Left renal pelvis (tissue), 4 donors: ENCODE measurements around the gene CARS1. TPM values are rescaled to one million over a fixed set of nuclear protein-coding genes. Genes with fewer than 3 reads are reported as not detected.
"Not testable (repeated sequence)": the region's sequence is repeated elsewhere in the genome, so short reads cannot be mapped to it uniquely, and the experiment has no call there.

Experiments
- DNase-seq, 4 donors: peaks; one replicate each; pipeline ENCODE4 v3.0.0-alpha.2; 2013; ENCODE audit warnings: low read depth in 4 of 4, low spot score in 3 of 4
- polyA plus RNA-seq, 4 donors: library from polyadenylated mRNA; unstranded; fragments of 120-200 nt; gene quantifications; one replicate each; pipeline ENCODE4 v1.2.1, GENCODE V29; 2013; ENCODE audit not compliant: insufficient read length in 4 of 4

Gene CARS1
- polyA plus RNA-seq, 4 donors = 23.5 to 29.0 (median 24.3) TPM

DNA sequence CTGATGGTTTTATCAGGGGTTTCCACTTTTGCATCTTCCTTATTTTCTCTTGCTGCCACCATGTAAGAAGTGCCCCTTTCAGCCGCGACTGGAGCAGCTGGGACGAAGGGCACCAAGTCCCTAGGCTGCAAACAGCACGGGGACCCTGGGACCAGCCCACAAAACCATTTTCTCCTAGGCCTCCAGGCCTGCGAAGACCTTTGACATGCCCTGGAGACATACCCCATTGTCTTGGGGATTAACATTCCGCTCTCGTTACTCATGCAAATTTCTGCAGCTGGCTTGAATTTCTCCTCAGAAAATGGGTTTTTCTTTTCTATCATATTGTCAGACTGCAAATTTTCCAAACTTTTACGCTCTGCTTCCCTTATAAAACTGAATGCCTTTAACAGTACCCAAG is 6.7 kb upstream of the CARS1 start:
- not testable (repeated sequence) for DNase-seq

DNA sequence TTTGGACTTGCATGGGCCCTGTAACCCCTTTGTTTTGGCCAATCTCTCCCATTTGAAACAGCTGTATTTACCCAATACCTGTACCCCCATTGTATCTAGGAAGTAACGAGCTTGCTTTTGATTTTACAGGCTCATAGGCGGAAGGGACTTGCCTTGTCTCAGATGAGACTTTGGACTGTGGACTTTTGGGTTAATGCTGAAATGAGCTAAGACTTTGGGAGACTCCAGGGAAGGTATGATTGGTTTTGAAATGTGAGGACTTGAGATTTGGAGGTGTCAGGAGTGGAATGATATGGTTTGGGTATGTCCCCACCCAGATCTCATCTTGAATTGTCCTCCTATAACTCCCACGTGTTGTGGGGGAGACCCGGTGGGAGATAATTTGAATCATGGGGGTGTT is 6.2 kb upstream of the CARS1 start:
- not testable (repeated sequence) for DNase-seq

DNA sequence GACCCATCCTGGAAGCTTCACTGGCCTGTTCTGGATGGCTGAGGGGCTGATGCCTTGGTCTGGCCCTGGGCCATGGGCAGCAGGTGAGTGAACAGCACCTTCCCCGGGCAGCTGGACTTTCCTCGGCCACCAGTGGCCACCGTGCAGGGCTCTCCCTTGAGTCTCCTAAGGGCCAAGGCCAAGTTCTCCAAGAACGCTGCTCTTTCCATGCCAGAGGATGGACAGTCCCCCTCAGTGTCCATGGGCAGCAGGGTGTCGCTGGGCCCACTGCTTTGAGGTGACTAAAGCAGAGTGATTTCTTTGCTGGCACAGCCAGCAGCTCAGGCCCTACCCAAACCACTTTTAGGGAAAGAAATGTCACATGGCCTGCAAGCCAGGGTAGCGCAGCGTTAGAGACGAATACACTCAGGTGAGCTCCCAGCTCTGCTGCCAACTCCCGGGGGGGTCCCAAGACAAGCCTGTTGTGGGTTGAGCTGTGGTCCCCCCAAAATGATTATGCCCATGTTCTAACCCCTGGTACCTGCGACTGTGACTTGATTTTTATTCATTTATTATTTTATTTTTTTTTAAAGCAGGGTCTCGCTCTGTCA is 3.3 kb upstream of the CARS1 start:
- DNase-seq = no peak

DNA sequence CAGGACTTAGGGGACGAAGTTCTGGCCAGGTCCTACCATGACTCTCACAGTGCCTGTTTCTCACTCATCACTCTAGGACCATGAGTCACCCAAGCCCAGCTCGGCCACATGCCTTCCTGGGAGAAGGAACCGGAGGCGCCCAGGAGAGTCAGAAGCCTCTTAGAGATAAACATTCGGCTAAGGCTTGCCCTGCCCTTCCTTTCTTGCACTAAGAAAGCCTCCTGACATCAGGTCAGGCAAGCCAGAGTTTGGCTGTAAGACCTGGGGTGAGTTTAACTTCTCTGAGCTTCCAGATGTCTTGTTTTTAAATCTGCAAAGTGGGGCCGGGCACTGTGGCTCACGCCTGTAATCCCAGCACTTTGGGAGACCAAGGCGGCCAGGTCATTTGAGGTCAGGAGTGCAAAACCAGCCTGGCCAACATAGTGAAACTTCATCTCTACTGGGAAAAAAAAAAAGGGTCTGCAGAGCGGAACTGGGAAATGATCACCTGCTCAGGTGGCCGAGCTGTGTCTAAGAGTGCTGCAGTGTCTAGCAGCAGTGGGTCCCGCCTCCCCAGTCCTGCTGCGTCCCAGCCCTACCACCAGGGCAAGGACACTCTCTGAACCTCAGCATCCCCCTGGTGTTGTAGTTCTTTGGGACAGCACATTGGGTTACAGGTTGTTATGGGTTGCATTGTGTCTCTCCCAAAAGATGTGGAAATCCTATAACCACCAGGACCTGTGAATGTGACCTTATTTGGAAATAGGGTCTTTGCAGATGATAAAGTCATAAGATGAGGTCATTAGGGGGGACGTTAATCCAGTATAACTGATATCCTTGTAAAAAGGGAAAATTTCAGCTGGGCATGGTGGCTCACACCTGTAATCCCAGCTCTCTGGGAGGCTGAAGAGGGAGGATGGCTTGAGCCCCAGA is 1.8 kb upstream of the CARS1 start:
- DNase-seq = no peak

DNA sequence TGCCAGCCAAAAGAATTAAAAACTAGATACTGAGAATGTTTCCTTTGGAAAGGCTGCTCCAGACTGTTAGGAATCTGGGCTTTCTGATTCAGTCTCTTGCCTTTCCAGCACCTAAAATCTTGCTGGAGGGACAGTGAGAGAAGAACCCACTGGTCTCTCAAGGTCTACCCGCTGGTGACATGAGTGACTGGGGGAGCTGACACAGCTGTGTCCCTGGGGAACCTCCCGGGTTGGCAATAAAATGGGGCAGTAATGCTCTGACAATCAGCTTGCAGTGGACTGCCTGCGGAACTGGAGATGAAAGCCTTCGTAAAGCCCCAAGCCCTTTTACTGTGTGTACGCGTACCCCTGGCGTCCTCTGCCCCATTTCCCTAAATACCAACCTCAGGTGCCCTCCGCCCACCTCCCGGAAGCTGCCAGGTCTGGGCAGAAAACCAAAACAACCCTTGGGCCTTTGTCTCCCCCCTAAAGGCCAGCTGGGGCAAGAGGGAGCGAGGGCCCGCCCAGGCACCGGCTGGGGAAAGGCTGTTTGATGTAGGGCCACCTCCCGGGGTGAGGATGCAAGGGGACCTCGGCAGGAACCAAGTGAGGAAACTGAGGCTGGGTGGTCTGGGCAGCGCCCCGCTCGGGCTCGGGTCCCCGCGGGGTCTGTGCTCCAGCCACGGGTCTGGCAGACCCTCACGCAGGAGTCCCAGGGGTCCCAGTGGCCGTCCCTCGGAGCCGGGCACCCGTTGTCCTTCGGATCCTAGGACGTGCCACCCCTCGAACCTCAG is 741 bp downstream of the CARS1 start:
- DNase-seq = no peak

DNA sequence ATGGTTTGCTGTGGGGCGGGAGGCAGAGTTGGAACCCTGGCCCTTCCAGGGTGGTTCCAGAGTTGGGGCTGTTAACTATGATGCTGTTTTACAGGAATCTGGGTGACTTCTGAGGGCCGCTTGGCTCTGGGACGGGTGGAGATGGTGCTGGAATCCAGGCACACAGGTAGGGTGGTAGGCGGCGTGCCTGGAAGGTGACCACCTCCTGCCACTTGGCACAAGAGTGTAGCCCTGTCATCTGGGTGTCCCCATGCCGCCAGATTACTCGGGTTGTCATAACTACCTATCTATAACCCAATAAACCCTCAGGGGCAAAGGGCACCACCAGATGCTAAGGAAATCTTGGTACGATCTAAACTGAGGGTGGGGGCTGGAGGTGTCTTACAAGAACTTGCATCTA is 1.3 kb downstream of the CARS1 start:
- no peak for DNase-seq

DNA sequence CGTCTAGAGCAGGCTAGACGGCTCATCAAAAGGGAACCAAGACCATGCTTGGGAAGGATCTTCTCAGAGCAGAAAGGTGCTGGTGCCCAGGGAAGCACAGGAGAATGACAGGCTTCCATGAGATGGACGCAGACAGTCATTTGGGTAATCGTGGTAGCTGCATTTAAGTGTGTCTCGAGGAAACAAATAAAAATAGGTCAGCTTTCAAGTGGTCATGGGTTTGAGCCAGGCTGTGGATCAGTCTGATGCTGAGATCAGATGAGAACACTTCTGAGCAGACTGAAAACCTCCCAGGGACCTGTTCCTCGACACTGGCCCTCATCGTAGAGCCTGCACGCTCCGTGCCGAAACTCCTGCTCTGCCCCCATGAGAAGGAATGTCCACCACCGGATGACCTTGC is 4.7 kb downstream of the CARS1 start:
- no peak for DNase-seq

DNA sequence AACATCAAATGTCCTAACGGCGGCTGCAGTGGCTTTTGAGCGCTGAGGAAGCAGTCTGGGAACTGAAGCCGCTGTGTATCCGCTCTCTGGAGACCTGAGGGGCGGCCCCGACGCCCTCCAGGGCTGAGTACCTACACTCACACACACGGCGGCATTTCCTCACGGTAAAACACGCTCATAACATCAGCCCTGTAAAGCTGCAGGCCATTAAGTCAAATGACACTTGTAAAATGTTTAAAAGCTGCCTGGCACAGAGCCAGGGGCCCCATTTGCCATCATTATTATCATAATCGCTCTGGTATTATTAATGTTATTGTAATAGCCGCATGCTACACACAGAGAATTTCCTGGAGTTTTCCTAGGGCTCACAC is 5.1 kb downstream of the CARS1 start:
- no peak for DNase-seq

DNA sequence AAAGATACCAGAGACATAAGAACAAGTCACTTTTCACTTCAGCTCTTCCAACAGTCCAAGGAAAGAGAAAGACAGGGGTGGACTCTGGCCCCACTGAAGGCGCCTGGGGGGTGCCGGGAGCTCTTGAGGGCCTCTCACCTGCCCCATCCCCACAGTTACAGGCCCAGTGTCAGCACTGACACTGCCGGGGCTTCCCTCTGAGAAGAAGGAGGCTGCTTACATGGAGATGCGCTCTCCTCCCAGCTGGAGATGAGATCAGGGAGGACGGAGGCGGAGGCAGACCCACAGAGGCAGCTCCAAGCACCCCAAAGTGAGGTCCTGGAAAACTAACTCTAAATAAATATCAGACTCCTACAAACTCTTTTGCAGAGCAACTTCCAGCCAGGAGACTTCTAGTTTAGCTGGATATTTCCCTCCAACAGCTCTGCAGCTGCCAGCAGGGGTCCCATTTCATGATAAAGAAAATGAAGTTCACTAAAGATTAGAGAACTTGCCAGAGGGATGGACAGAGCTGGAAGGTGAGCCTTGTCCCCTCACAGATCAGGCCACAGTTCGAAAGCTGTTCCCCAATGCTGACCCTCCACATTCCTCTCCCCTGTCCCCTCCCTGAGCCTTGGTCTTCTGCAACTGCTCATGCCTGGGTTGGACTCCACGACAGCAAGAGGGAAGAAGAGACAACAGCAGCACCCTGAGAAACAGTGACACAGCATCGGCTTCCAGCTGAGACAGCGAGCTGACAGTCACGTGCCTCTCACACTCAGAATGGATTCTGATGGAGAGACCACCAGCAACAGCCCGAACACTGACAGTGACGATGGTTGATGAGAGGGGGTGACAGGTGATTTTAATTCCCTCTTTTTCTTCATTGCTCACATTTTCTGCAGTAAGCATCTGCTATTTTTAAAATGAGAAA is 5.8 kb downstream of the CARS1 start:
- DNase-seq = no peak

DNA sequence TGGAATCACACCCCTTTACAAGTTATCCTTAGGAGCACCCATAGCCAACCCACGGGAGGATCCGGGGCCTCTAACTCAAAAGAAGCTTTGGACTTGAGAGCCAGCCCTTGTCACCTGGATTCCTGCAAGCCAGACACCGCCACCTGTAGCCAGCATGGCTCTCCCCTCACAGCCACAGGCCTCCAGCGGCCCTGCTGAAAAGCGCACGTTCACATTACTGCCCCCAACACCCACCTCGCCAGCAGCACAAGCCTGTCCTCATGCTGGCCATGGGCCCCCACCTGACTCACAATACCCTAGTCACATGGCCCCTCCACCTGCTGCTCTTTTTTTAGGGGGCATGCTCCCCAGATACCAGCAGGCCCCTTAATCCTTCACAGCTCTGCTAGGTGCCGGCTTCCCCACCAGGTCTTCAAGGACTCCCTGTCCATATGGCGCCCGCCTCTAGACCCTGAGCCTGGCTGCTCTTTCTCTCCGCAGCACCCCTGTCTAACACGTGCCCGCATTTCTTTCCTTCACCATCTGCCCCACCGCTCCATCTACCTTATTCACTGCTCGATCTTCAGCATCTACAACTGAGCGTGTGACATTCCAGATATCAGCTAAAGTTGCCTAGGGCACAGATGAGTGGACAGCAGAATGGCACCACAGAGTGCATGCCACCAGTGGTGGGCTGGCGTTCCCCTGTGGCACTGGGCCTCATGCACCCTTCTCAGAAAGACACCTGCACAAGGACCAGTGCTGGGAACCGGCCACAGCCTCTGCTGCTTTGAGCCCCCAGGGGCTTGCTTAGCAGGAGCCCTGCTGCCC is 6.6 kb downstream of the CARS1 start:
- no peak for DNase-seq

DNA sequence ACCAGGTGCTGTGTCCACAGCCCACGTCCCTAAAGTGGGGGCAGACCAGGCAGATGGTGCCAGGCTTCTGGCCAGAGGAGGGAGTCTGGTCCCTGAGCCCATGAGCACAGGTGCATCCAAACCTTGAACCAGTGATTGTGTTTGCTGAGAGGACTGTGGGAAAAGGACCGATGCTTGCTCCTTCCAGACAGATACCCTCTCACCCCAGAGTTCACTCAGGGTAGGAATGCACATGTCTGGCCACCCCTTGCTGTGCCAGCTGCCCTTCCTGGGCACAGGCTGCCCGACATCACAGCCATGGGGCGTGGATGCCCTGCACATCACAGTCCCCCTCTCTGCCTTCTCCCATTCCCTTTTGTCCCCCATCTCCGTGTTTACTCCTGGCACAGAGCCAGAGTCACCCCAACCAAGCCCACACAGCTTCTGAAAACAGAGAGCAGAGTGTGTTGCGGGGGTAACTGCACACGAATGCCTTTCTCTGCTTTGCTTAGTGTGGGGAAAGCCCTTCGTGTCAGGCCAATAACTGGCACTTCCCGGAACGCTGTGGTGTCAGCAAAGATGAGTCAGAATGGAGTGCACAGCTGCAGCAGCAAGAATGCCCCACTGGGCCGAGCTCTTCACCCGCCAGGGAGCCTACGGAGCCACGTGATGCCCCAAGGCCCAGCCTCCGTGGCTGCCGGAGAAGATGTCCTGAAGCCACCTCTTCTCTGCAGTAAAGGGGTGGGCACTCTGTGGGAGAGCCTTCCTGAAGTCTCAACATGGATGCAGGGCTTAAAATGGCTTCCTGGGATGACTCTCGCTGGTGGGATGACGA is 7.6 kb downstream of the CARS1 start:
- no peak for DNase-seq

DNA sequence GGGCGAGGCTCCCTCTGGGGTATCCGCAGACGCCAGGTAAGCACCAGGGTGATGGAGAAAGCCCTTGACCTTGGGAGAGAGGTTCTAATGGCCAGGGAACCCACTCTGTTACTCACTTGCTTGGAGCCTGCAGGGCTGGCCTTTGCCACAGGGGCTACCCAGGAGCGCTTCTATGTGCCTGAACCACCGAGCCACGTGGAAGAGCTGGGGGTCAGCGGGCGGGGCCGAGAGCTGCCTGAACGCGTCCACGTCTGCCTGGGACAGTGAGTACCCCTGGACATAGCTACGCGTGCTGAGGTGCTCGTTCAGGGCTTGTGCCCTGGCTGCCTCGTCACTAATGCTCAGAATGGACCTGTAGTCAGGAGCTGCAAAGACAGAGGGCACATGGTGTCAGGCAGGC is 9.6 kb downstream of the CARS1 start:
- no peak for DNase-seq

DNA sequence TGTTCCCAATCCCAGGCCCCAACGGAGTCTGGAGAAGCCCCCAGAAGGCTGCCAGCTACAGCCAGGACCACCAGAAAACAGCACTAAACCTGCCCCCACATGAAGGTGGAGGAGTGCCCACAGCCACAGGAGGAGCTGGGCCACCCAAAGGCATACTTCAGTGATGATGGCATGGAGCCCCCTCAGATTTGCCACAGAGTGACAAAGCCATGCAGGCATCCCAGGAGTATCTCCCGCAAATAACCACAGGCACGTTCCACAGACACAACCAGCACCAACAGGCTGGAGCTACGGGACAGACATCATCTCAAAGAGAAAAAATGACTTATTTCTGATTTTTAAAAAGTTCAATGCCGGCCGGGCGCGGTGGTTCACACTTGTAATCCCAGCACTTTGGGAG is 10.6 kb downstream of the CARS1 start:
- DNase-seq = no peak

DNA sequence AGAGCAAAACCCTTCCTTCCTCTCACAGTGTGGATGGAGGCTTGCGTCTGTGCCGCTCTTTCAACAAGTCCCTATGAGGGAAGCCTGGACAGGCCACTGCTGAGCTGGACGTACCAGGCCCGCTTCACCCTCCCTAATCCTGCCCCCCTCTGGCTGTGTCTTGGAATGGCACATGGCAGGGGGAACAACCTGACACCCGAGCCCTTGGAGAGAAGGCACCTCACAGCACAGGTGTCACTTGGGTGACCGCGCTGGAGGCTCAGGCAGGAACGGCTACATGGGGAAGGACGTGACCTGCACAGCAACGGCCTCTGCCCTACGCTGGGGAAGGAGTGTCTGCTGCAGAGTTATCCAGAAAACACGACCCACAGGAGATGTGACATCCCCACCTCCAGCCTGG is 11.0 kb downstream of the CARS1 start:
- DNase-seq = no peak

DNA sequence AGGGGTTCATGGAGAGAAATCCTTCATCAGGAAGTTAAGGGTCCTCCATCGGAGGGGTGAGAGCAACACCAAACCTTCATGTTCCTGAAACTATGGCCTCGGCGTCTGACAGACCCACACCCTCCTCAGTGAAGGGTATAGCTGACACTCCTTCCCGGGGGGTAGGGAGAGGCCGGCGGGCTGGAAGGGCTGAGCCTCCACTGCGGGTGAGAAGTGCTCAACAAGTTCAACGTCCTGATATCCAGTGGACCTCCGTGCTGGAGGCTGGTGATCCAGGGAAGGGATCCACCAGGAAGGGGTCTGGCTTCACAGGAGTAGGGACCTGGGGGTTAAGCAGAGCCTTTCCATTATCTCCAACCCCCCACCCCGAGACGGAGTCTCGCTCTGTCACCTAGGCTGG is 12.3 kb downstream of the CARS1 start:
- DNase-seq = no peak

DNA sequence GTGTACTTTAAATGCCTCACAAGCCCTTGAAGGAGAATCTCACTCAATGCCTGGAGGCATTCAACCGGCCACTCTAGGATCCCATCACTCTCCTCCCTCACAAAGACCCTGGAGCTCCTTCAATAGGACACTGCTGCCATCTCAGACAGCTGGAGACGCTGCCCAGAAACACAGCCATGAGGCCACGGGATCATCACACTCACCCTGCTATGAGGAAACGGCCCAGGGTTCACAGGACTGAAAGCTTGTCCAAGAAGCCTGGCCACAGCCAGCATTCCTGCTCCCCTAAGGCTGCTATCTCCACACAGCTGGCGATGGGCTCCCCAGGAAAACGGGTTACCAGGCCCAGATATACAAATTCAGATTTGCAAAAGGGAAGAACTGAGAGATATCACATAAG is 13.2 kb downstream of the CARS1 start:
- DNase-seq = no peak

DNA sequence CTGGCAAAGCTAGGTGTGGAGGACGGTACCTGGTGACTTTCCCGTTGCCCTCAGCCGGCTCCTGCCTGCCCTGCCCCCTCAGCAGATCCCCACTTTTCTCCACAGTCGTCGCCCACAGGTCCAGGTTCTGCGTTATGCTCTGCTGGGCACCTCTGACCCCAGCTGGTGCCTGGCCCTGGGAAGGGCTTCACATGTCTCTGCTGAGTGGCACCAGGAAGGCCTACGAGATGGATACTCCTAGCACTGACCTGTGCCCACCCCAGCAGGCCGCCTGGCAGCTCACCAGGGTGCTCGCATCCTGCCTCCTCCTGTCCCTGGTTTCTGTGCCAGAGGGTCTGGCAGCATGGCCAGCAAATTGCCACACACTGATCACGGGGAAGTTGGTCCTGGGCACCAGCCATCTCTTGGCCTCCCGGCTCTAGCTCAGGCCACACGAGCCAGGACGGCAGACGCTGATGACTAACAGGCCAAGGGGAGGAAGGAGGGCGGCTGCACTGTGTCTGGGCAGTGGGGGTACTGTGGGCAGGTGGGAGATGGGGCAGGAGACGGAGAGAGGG is 13.8 kb downstream of the CARS1 start:
- DNase-seq = no peak

DNA sequence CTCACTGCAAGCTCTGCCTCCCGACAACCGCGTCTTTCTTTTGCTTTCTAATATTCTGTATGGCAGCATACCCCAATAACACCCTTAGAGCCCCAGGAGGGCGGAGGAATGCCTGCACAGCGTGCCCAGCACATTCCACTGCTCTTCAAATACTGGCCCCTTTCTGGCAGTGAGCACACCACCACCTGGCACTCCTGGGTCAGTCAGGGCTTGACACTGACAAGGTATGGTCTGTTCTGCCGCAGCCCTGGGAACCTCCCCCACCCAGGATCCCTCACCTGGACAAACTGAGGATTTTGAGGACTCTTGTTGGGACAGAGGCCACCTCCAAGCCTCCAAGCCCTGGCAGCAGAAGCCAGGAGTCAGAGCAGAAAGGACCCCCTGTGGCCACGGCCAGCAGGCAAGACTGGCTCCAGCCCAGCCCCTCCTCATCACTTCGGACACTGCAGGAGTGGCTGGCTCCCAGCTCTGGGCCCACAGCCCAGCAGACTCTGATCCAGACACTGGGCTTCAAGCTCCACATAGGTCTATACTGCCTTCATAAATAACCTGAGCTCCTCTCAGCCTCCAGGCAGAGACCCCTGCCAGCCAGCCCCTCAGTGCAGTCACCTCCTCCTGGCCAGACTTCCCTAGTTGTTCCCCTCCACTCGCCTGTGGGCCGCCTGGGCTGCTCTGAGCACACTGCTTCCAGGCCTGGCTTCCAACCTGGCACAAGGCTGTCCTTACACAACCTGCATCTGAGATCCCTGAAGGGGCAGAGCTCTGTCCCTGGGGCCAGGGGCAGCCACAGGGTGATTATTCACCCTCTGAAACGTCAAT is 14.5 kb downstream of the CARS1 start:
- no peak for DNase-seq
